ENCODE measurements around the gene MYOCD.

The MYOCD gene

DNA sequence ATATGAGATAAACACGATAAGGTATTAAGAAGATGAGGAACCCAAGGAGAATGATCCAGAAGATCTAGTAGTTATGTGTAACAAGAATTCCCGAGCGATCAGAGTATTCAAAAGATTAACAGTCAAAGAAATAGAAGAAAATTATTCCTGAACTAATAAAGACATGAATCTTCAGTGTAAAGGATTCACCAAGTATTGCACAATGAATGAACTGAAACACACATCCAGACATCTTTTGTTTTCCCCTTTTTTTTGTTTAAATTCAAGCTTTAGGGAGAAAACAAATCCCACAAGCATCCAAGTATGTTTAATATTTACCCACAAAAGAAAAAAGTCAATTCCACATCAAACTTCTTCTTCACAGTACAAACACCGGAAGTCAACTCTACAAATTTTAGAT, 23.7 kb upstream of the MYOCD start:
- TF ChIP-seq, protein P1, sequence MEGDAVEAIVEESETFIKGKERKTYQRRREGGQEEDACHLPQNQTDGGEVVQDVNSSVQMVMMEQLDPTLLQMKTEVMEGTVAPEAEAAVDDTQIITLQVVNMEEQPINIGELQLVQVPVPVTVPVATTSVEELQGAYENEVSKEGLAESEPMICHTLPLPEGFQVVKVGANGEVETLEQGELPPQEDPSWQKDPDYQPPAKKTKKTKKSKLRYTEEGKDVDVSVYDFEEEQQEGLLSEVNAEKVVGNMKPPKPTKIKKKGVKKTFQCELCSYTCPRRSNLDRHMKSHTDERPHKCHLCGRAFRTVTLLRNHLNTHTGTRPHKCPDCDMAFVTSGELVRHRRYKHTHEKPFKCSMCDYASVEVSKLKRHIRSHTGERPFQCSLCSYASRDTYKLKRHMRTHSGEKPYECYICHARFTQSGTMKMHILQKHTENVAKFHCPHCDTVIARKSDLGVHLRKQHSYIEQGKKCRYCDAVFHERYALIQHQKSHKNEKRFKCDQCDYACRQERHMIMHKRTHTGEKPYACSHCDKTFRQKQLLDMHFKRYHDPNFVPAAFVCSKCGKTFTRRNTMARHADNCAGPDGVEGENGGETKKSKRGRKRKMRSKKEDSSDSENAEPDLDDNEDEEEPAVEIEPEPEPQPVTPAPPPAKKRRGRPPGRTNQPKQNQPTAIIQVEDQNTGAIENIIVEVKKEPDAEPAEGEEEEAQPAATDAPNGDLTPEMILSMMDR (IDR thresholded peaks at IDR 0.05; ENCODE audit: low read depth, low read length, missing control alignments) = no peak
- no peak overlapping the region for H3K4me3 ChIP-seq (replicated peaks; ENCODE audit: low read depth, low read length)
- no peak for DNase-seq (ENCODE audit: extremely low read depth, low read depth)

DNA sequence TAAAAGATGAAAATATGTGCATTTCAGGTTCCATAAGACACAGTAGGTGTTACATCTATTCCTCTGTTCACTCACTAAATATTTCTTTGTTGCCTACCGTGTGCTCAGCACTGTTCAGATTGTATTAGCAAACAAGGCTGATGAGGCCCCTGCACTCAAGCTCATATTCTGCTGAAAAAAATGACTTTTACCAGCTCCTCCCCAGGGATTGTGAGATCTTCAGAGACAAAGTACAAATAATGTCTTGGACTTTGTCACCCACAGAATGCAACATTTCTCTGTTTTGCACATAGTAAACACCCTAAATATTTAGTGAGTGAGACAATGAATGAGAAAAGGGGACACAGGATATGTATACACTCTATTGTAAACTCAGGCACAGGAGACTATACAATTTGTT, 21.9 kb upstream of the MYOCD start:
- TF ChIP-seq, protein P1 (IDR thresholded peaks at IDR 0.05; ENCODE audit: low read depth, low read length, missing control alignments) = no peak
- no peak overlapping the region for H3K4me3 ChIP-seq (replicated peaks; ENCODE audit: low read depth, low read length)
- DNase-seq (ENCODE audit: extremely low read depth, low read depth) = no peak

DNA sequence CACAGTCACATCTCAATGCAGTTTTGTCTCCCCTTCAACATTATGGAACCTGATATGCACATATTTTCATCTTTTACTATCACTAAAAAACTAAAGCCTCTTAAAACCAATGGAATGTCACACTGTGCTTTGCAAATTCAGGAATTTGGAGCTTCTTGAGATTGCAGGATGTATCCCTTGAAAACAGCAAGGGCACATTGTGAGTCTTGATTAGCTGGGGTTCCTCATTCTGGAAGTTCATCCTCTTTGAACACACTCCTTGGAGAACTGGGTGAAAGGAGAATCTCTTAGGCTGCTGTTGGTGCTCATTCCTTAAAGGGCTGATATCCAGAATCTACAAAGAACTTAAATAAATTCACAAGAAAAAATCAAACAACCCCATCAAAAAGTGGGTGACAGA, 21.1 kb upstream of the MYOCD start:
- no peak for DNase-seq (ENCODE audit: extremely low read depth, low read depth)
- TF ChIP-seq, protein P1 (IDR thresholded peaks at IDR 0.05; ENCODE audit: low read depth, low read length, missing control alignments) = no peak
- no peak overlapping the region for H3K4me3 ChIP-seq (replicated peaks; ENCODE audit: low read depth, low read length)

- TF ChIP-seq, protein P1 (IDR thresholded peaks at IDR 0.05; ENCODE audit: low read depth, low read length, missing control alignments) = no peak
- H3K4me3 ChIP-seq (replicated peaks; ENCODE audit: low read depth, low read length) = no peak overlapping the region
- DNase-seq (ENCODE audit: extremely low read depth, low read depth) = no peak
Measured at GRCh38 chr17:12646761-12647422, 18.8 kb upstream of the MYOCD start.

GRCh38 chr17:12648498-12648897, 17.2 kb upstream of the MYOCD start:
- H3K4me3 ChIP-seq (replicated peaks; ENCODE audit: low read depth, low read length) = no peak overlapping the region
- TF ChIP-seq, protein P1 (IDR thresholded peaks at IDR 0.05; ENCODE audit: low read depth, low read length, missing control alignments) = no peak
- no peak for DNase-seq (ENCODE audit: extremely low read depth, low read depth)

DNA sequence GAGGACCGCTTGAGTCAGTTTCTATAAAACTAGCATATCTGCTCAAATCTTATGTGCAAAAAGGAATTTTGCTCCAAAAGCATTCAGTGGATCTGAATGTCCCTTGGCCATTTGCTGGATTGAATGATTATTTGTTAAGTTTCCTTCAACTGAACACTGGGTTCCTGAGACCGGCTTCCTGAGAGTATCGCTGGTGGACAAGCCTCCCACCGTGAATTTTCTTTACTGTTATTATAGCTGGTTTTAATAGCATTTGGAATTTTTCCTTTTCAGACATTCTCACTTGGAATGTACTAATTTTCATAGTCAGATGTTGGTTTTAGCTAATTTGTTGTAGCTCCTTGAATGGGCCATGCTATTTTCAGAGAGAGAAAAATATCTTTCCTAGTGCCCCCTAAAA, 9.8 kb upstream of the MYOCD start:
- no peak overlapping the region for H3K4me3 ChIP-seq (replicated peaks; ENCODE audit: low read depth, low read length)
- TF ChIP-seq, protein P1 (IDR thresholded peaks at IDR 0.05; ENCODE audit: low read depth, low read length, missing control alignments) = no peak
- no peak for DNase-seq (ENCODE audit: extremely low read depth, low read depth)

DNA sequence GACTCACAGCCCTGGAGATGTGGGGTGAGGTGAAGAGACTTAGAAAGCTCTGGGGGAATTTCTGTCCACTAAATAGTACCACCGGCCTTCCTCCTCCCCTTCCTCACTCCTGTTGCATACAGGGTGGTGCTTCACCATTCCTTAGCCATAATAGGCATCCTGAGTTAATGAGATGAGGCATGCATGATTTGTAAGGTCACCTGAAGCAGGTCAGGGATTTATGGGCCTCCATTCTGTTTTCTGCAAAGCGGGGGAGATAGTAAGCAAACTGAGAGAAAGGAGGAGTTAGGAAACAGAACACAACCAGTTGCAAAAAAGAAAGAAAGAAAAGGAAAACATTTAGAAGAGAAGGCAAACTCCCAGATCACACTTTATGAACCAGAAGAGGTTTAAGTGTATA, 9.3 kb upstream of the MYOCD start:
- no peak overlapping the region for H3K4me3 ChIP-seq (replicated peaks; ENCODE audit: low read depth, low read length)
- no peak for DNase-seq (ENCODE audit: extremely low read depth, low read depth)
- TF ChIP-seq, protein P1 (IDR thresholded peaks at IDR 0.05; ENCODE audit: low read depth, low read length, missing control alignments) = no peak
